ENCODE measurements around the gene SLAMF9.

Gene SLAMF9

GRCh38 chr1:159990005-159990404 lies 36.0 kb upstream of the SLAMF9 start:
- Histone ChIP-seq H3K27ac (ENCODE audit: low read length) (no peak overlapping the region), H3K9me3 (ENCODE audit: insufficient read depth, low read length) (no peaks in the 10 kb centered on the region), H3K4me3 (ENCODE audit: low read length) (no peak overlapping the region), H3K27me3 (ENCODE audit: low read depth, low read length) (peaks cover 21% of the 10 kb centered on the region; the same call in 1 of the 2 replicates), H3K36me3 (replicated peaks; ENCODE audit: low read depth, low read length) (no peaks in the 10 kb centered on the region), H3K4me2 (ENCODE audit: low read length) (no peak overlapping the region), H3K9ac (ENCODE audit: low read length) (no peak overlapping the region), H3K4me1 (ENCODE audit: low read length) (peaks cover 8% of the 10 kb centered on the region), H2AFZ (ENCODE audit: low read depth, low read length) (no peak overlapping the region), H3K79me2 (ENCODE audit: low read length) (no peaks in the 10 kb centered on the region), H4K20me1 (ENCODE audit: insufficient read depth, low read length) (no peaks in the 10 kb centered on the region)
- no peak for TF ChIP-seq CTCF (IDR thresholded peaks at IDR 0.05; ENCODE audit: low read depth, low read length)
- no peak for TF ChIP-seq EZH2phosphoT487 (IDR thresholded peaks at IDR 0.05; ENCODE audit: low read depth)

GRCh38 chr1:159989581-159989980 lies 35.5 kb upstream of the SLAMF9 start:
- Histone ChIP-seq H3K4me1 (ENCODE audit: low read length) (peaks cover 8% of the 10 kb centered on the region), H3K27me3 (ENCODE audit: low read depth, low read length) (peaks cover 21% of the 10 kb centered on the region; the same call in 1 of the 2 replicates)
- no peak for TF ChIP-seq EZH2phosphoT487 (IDR thresholded peaks at IDR 0.05; ENCODE audit: low read depth)
- TF ChIP-seq CTCF (IDR thresholded peaks at IDR 0.05; ENCODE audit: low read depth, low read length), result no peak

GRCh38 chr1:159988006-159988405 lies 34.0 kb upstream of the SLAMF9 start:
- TF ChIP-seq CTCF (IDR thresholded peaks at IDR 0.05; ENCODE audit: low read depth, low read length) (no peak), EZH2phosphoT487 (IDR thresholded peaks at IDR 0.05; ENCODE audit: low read depth) (no peak)
- no peak overlapping the region for H2AFZ ChIP-seq (ENCODE audit: low read depth, low read length)
- peaks cover 8% of the 10 kb centered on the region for H3K4me1 ChIP-seq (ENCODE audit: low read length)
- no peak overlapping the region for H3K27ac ChIP-seq (ENCODE audit: low read length)
- no peak overlapping the region for H3K9ac ChIP-seq (ENCODE audit: low read length)
- no peak overlapping the region for H3K4me2 ChIP-seq (ENCODE audit: low read length)
- H3K9me3 ChIP-seq (ENCODE audit: insufficient read depth, low read length), result no peaks in the 10 kb centered on the region
- H3K4me3 ChIP-seq (ENCODE audit: low read length), result no peak overlapping the region
- no peaks in the 10 kb centered on the region for H3K79me2 ChIP-seq (ENCODE audit: low read length)
- peaks cover 32% of the 10 kb centered on the region for H3K27me3 ChIP-seq (ENCODE audit: low read depth, low read length)
- no peaks in the 10 kb centered on the region for H4K20me1 ChIP-seq (ENCODE audit: insufficient read depth, low read length)
- no peaks in the 10 kb centered on the region for H3K36me3 ChIP-seq (replicated peaks; ENCODE audit: low read depth, low read length)

More at GRCh38 chr1:159989581-159989980, 35.5 kb upstream of the SLAMF9 start:
- H3K9me3 ChIP-seq (ENCODE audit: insufficient read depth, low read length), result no peaks in the 10 kb centered on the region
- H3K9ac ChIP-seq (ENCODE audit: low read length), result no peak overlapping the region
- H3K4me3 ChIP-seq (ENCODE audit: low read length), result no peak overlapping the region
- H2AFZ ChIP-seq (ENCODE audit: low read depth, low read length), result no peak overlapping the region
- H4K20me1 ChIP-seq (ENCODE audit: insufficient read depth, low read length), result no peaks in the 10 kb centered on the region
- H3K36me3 ChIP-seq (replicated peaks; ENCODE audit: low read depth, low read length), result no peaks in the 10 kb centered on the region
- no peaks in the 10 kb centered on the region for H3K79me2 ChIP-seq (ENCODE audit: low read length)
- no peak overlapping the region for H3K27ac ChIP-seq (ENCODE audit: low read length)
- H3K4me2 ChIP-seq (ENCODE audit: low read length), result no peak overlapping the region

GRCh38 chr1:159987186-159987585 lies 33.1 kb upstream of the SLAMF9 start:
- no peaks in the 10 kb centered on the region for H3K9me3 ChIP-seq (ENCODE audit: insufficient read depth, low read length)
- no peak overlapping the region for H3K9ac ChIP-seq (ENCODE audit: low read length)
- no peaks in the 10 kb centered on the region for H4K20me1 ChIP-seq (ENCODE audit: insufficient read depth, low read length)
- peaks cover 33% of the 10 kb centered on the region for H3K27me3 ChIP-seq (ENCODE audit: low read depth, low read length)
- no peaks in the 10 kb centered on the region for H3K36me3 ChIP-seq (replicated peaks; ENCODE audit: low read depth, low read length)
- no peak overlapping the region for H3K4me2 ChIP-seq (ENCODE audit: low read length)
- H3K4me3 ChIP-seq (ENCODE audit: low read length), result no peak overlapping the region
- H3K4me1 ChIP-seq (ENCODE audit: low read length), result peaks cover 8% of the 10 kb centered on the region
- no peak overlapping the region for H2AFZ ChIP-seq (ENCODE audit: low read depth, low read length)
- no peak overlapping the region for H3K27ac ChIP-seq (ENCODE audit: low read length)
- no peaks in the 10 kb centered on the region for H3K79me2 ChIP-seq (ENCODE audit: low read length)
- TF ChIP-seq CTCF (IDR thresholded peaks at IDR 0.05; ENCODE audit: low read depth, low read length), result no peak
- TF ChIP-seq EZH2phosphoT487 (IDR thresholded peaks at IDR 0.05; ENCODE audit: low read depth), result no peak

All from OCI-LY3 (cell line).